GM04504 (cell line): ENCODE results near the gene DNAJC9.

Experiments
- DNase-seq: peaks from one replicate; pipeline ENCODE4 v3.0.0-alpha.2; 2012; ENCODE audit warnings: low read depth

The DNAJC9 gene

DNA sequence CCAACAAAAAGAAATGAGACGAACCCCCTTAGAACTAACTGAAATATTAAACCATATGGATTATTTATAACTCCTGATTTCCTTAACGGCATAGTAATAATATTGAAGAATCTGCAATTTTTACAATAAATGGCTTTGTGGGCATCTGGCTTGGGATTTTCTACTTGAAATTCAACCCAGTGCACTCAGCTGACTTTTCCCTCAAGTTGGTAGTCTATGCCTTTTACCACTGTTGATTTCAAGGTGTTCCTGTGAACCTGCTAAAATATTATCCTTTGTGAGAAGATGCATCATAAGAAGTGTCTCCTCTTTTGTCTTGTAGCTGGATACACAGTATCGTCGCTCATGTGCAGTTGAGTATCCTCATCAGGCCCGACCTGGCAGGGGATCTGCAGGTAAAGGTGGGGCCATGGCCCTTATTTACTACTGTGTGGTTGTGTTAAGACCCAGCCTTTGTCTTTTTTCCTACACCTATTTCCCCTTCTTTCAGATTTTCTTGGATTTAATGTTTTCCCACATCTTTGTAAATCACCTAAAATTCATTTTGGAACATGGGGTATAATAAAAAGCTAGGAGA is 8.0 kb downstream of the DNAJC9 start:
- no peak for DNase-seq

DNA sequence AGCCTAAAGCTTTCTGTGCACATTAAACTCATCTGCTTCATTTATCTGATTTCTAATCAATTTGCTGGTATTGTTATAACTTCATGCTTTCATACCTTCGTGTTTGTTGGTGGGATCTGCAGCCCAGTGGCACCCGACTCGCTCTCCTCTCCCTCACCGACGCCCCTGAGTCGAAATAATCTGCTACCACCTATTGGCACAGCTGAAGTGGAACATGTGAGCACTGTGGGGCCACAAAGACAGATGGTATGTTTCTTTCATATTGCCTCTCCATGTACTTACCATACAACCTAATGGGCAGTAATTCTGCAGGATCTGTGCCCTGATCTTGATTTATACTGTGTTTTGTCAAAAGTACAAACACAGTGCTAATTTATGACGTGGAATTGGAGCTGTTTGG is 12.4 kb downstream of the DNAJC9 start:
- DNase-seq = no peak

DNA sequence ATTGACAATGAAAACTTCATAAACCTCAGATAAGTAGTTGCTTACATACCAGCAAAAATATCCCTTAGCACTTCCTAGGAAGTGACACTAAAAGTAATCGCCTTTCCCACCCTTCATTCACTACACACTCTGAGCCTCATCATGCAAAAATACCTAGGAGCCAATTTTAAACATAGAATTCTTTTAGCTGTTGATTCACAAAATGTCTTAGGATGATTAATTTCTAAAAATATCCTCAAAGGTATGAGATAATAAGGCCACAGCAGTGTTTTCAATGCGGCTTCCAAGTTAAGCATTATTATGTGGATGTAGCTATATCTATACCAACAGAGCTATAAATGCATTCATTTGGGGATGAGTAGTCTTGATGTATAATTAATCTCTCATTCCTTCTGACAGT is 13.2 kb downstream of the DNAJC9 start:
- no peak for DNase-seq

DNA sequence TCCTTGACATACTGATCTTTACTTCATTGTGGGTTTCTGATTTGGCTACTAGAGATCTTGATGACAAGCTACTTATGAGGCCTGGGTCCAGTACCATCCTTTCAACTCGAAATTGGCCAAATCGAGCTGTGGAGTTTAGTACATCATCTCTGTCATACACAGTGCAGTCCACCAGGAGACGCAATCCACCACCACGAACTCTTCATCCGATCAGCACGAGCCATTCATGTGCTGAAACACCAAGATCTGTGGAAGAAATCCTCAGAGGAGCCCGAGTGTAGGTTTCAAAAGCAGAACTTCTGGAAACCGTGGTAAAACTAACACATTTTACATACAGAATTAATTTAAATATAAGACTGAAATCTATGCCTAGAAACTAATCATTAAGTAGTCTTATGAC is 14.2 kb downstream of the DNAJC9 start:
- DNase-seq = no peak

DNA sequence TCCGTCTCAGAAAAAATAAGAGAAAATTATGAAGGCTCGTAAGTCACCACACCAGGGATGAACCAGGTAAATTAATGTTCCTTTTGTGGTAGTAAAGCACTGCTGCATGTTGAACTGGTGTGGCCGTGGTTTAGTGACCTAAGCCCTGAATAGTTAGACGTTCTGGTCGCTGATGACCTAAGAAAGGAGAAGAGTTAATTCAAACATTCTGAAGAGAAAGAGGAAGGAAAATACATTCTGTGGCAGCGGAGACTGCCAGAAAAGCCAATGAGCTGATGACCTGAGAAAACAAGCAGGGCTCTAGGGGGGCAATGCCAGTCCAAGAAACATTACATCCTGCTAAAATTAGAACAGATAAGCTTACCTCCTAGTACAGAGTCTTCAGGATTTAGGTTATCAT is 17.5 kb downstream of the DNAJC9 start:
- no peak for DNase-seq

DNA sequence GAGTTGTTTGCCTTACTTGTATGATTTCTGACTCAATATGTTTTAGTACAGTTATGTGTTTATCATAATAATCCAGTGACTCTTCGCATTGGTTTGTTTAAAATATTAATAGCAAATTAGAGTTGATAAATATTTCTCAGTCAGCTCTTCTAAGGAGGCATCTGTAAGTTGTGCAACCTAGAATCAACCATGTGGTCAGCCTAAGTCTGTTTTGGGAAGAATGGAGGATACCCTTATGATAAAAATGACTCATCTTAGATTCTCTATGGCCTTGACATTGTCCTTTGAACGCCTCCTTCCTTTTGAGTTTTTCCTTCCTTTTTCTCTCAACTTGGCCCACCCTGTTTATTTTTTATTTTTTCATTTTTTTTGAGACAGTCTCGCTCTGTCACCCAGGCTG is 18.8 kb downstream of the DNAJC9 start:
- DNase-seq = no peak

DNA sequence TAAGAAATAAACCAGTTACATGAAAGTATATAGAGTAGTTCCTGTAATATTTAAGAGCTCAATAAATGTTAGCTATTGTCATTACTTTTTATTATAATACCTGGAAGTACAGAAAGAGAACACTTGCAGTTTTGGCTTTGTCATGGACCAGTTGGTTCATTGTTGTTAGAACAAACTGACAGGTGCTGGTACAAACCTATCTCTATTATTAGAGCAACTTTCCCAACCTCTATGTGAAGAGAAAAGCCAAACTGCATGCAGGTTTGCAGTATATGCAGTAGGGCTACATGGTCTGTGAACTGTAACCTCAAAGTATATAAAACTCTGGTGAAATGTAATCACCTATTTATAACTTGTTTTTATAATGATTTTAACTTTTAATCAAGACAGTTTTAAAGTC is 20.4 kb downstream of the DNAJC9 start:
- DNase-seq = no peak

DNA sequence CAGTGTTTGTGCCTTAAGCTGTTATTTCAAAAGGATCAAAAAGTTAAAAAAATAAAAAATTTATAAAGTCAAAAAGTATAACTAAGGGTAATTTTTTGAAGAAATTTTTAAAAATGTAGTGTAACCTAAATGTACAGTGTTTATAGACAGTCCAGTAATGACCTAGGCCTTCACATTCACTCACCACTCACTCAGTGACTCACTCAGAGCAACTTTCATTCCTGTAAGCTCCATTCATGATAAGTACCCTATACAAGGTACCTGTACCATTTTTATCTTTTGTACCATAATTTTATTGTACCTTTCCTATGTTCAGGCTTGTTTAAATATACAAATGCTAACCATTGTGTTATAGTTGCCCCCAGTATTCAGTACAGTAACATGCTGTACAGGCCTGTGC is 21.5 kb downstream of the DNAJC9 start:
- DNase-seq = no peak

DNA sequence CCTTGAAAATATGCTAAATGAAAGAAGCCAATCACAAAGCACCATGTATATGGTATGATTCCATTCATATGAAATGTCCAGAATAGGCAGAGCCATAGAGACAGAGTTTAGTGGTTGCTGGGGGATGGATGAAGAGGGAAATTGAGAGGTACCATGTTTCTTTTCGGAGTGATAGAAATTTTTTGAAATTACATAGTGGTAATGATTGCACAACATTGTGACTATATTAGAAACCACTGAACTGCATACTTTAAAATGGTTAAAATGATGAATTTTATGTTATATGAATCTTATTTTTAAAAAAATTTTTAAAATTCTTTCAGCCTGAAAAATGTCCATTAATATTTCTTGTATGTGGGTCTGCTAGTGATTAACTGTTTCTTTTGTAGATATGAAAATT is 26.1 kb downstream of the DNAJC9 start:
- DNase-seq = no peak

DNA sequence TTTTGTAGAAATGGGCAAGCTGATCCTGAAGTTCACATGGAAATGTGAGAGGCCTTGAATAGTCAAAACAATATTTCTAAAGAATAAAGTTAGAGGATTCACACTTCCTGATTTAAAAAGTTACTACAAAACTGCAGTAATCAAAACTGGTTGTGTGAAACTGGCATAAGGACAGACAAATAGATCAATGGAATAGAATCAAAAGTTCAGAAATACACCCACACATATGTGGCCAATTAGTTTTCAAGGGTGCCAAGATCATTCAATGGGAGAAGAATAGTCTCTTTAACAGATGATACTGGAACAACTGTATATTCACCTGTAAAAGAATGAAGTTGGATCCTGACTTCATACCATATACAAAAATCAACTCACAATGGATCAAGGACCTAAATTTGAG is 27.7 kb downstream of the DNAJC9 start:
- no peak for DNase-seq

DNA sequence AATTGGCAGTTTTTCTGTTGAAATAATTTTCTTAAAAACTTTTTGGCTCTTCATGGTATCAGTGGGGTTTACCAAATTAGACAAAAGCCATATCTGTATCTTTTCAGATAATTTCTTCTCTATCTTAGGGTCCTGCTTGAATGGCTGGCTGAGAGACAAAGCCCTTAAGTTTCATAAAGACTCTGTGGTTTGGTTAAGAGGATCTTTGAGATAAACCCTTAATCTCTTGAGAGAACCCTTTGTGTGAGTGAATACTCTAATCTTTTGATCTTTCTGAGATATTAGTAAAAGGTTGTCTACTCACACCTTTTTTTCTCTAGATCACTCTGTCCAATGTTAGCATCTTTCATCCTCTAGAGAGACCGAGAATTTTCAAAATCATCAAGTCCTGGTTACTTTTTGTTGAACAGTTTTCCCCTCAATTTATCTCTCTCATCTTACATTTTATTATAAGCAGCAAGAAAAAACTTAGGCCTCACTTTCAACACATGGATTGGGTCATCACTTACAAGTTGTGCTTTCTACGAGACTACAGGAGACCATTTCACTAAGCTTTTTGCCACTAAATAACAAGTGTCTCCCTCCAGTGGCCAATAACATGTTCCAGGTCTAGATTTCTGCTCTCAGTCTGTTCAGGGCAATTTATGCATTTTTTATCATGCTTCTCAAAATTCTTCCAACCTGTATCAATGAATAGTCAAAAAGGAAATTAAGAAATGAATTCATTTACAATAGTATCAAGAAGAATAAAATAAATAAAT is 28.4 kb downstream of the DNAJC9 start:
- DNase-seq = no peak

DNA sequence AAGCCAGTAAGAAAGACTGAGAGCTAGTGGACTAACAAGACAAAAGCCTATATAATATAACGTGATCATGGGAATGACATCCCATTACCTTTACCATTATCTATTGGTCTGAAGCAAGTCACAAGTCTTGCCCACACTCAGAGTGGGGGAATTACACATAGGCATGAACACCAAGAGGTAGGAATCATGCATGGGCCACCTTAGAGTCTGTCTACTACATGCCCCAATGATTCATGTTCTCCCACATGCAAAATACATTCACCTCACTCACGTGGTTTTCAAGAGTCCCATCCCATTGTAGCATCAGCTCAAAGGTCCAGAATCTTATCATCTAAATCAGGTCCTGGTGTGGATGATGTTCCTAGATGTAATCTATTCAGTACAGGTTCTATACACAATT is 29.4 kb downstream of the DNAJC9 start:
- DNase-seq = no peak

DNA sequence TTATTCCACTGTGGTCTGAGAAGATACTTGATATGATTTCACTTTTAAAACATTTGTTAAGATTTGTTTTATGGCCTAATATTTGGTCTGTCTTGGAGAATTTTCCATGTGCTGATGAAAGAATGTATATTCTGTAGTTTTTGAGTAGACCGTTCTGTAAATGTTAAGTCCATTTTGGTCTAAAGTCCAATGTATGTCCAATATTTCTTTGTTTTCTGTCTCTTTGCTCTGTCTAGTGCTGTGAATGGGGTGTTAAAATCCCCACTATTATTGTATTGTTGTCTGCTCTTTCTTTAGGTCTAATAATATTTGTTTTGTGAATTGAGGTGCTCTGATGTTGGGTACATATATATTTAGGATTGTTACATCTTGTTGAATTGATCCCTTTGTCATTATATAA is 31.3 kb downstream of the DNAJC9 start:
- no peak for DNase-seq

DNA sequence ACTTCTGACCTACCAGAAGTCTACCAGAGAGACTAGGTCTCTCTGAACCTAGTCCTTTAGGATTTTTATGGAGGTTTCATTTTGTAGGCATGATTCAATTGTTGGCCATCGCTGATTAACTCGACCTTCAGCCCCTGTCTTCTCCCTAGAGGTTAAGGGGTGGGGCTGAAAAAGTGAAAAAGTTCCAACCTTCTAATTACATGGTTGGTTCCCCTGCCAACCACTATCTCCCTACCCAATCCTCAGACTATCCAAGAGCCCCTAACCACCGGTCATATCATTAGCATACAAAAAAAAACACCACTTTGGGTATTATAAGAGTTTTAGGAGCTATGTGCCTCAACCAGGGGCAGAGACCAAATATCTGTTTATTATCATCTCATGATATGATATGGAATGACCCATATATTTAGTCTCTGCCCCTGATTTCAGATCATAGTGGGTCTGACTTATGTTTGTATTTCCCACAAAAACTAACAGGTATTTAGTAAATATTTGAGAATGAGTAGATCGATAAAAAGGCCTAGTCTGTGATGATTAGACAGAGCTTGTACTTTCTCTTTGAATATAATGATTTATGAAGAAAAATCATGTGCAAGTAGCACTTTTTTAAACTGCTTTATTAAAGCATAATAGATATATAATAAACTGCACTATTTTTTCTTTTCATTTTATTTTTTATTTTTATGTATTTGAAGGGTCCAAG is 35.8 kb downstream of the DNAJC9 start:
- no peak for DNase-seq

DNA sequence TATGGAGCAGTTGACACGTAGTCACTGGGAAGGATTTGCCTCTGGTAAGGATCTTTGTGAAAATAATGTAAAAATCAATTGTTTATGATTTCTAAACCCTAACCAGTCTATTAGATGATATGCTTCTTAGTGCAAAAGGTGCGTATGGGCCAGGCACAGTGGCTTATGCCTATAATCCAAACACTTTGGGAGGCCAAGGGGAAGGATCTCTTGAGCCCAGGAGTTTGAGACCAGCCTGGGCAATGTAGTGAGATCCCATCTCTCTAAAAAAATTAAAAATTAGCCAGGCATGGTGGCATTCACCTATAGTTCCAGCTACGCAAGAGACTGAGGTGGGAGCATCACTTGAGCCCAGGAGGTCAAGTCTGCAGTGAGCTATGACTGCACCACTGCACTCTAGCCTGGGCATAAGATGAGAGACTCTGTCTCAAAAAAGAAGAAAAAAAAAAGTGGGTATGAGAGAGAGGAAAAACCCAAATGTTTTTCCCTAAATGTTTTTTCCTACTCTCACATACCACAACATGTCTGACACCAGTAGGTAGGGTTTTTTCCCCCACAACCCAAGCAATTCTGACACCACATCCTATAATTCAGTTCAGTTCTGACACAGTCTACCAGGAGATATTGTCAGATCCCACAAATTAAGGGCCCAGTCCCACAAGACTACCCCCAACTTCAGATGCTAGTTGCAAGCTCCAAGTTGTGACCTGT is 36.5 kb downstream of the DNAJC9 start:
- DNase-seq = no peak

DNA sequence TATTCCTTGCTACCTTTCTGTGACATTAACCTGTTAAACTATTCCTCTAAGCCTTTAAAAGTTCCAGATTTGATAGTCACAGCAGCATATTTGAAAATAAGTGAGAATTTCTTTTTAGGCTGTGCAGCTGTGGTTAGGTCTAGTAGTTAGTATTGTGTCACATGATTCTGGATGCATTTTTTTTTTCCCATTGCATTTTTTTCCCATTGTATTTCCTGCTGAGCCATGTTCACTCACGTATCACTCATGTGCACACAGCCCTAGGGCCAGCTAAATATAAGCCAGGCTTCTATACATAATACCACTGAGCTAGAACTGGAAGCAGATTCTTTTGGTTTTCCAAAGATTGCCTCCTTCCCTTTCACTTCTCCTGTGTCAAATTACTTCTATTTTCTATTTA is 37.4 kb downstream of the DNAJC9 start:
- peak; percentile 15 for DNase-seq

DNA sequence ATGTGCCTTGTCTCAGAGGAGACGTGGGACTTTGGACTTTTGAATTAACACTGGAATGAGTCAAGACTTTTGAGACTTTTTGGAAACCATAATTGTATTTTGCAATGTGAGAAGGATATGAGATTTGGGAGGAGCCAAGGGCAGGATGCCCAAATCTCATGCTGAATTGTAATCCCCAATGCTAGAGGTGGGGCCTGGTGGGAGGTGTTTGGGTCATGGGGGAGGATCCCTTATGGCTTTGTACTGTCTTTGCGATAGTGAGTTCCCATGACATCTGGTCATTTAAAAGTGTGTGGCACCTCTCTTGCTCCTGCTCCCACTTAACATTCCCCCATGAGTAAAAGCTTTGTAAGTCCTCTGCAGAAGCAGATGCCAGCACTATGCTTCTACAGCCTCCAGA is 39.2 kb downstream of the DNAJC9 start:
- DNase-seq = no peak

DNA sequence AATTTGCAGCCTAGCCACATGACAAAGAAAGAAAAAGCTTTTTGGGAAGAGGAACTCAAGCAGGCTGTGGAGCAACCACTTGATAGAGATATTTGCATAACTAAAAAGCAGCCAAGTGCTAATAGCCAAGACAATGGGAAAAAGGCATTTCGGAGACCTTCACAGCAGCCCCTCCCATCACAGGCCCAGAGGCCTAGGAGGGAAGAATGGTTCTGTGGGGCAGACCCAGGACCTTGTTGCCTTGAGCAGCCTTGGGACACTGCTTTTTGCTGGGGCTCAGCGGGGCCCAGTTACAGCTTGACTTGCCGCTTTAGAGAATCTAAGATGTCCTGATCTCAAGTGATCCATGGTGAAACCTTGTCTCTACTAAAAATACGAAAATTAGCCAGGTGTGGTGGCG is 40.7 kb downstream of the DNAJC9 start:
- DNase-seq = no peak

DNA sequence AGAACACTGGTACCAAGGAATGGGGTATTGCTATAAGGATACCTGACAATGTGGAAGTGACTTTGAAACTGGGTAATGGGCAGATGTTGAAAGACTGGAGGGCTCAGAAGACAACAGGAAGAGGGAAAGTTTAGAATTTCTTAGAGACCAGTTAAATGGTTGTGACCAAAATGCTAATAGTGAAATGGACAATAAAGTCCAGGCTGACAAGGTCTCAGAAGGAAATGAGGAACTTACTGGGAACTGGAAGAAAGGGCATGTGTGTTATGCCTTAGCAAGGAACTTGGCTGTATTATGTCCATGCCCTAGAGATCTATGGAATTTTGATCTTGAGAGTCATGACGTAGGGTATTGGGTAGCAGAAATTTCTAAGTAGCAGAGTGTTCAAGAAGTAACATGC is 41.2 kb downstream of the DNAJC9 start:
- no peak for DNase-seq

DNA sequence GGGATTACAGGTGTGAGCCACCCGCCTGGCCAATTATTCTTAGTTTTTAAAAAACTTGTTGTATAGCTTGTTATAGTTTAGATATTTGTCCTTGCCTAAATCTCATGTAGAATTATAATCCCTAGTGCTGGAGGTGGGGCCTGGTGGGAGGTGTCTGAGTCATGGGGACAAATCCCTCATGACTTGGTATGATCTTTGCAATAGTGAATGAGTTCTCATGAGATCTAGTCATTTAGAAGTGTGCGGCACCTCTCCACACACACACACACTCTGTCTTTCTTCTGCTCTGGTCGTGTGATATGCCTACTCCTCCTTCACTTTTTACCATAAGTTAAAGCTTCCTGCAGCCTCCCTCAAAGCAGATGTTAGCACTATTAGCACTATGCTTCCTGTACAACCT is 42.0 kb downstream of the DNAJC9 start:
- DNase-seq = no peak
